Ishikawa (cell line): ENCODE measurements around the gene SPATA31C1.

Source experiments
- CEBPB ChIP-seq: IDR thresholded peaks from 2 replicates; pipeline ENCODE4 v1.6.1; 2012
- EGR1 ChIP-seq: IDR thresholded peaks from 2 replicates; pipeline ENCODE4 v1.6.1; 2012
- EP300 ChIP-seq: IDR thresholded peaks from 2 replicates; pipeline ENCODE4 v1.6.1; 2012; ENCODE audit warnings: borderline replicate concordance
- MAX ChIP-seq: IDR thresholded peaks from 2 replicates; pipeline ENCODE4 v1.6.1; 2012
- RAD21 ChIP-seq: IDR thresholded peaks from 2 replicates; pipeline ENCODE4 v1.6.1; 2012; ENCODE audit warnings: low read depth
- REST ChIP-seq: IDR thresholded peaks from 2 replicates; pipeline ENCODE4 v1.6.1; 2012; ENCODE audit warnings: low read depth, mild to moderate bottlenecking
- YY1 ChIP-seq: IDR thresholded peaks from 2 replicates; pipeline ENCODE4 v1.6.1; 2012; ENCODE audit warnings: low read depth
- ZBTB7A ChIP-seq: IDR thresholded peaks from 2 replicates; pipeline ENCODE4 v1.6.1; 2012; ENCODE audit warnings: low read depth

GRCh38 chr9:87880116-87880515, 37.6 kb upstream of the SPATA31C1 start:
- TF ChIP-seq YY1 (no peak), RAD21 (no peak), MAX (no peak), ZBTB7A (no peak), REST (no peak), EGR1 (no peak), CEBPB (no peak), EP300 (no peak)
